Measurements from ENCODE around the gene CD99L2. TPM values are rescaled to one million over a fixed set of nuclear protein-coding genes. Genes with fewer than 3 reads are reported as not detected.

CD99L2 gene
- total RNA-seq, 1 experiment from 2014 or later: 7.3 TPM

- TF ChIP-seq CTCF (conservative IDR thresholded peaks at IDR 0.05): no peak
- H3K27me3 ChIP-seq (ENCODE audit: insufficient read depth, low read length): no peaks in the 10 kb centered on the region
- Mint-ChIP-seq H3K27me3 (ENCODE audit: low read depth) (no peaks in the 10 kb centered on the region), H3K27ac (peak overlapping the region in 1 of 3 experiments; percentile 30; a peak in 3 of 7 replicates), H3K9me3 (peaks cover 50 to 69% of the 10 kb centered on the region in 2 experiments), H3K36me3 (ENCODE audit: insufficient read depth in 1 of 3, low read depth in 3 of 3) (peaks cover 14 to 18% (median 15%) of the 10 kb centered on the region in 3 experiments), H3K4me1 (peaks cover 32 to 36% of the 10 kb centered on the region in 2 experiments), H3K4me3 (peak overlapping the region in 1 of 2 experiments; percentile 24; a peak in 1 of 5 replicates)
- no peaks in the 10 kb centered on the region for H3K79me1 ChIP-seq (ENCODE audit: insufficient read depth, low read depth, low read length, poor library complexity, severe bottlenecking)
- H3K27ac ChIP-seq (ENCODE audit: insufficient read length, low read depth, low read length): no peak overlapping the region
- no peak overlapping the region for H4K91ac ChIP-seq (ENCODE audit: insufficient read length, low read depth, low read length)
- H3K4ac ChIP-seq (ENCODE audit: low read depth, low read length): no peak overlapping the region
- no peak overlapping the region for H3K23ac ChIP-seq (ENCODE audit: insufficient read length, low read depth, low read length)
- H2BK120ac ChIP-seq (ENCODE audit: low read depth, low read length, poor library complexity, severe bottlenecking): no peak overlapping the region
- H3K4me2 ChIP-seq (ENCODE audit: insufficient read depth, insufficient read length, low read length): no peak overlapping the region
- H3K79me2 ChIP-seq (ENCODE audit: insufficient read depth, low read length): peaks cover 2% of the 10 kb centered on the region; the same call in 1 of the 2 replicates
- no peaks in the 10 kb centered on the region for H3K23me2 ChIP-seq (ENCODE audit: insufficient read length, low read depth, low read length, poor library complexity, severe bottlenecking)
- no peak overlapping the region for H2BK20ac ChIP-seq (ENCODE audit: low read depth, low read length, poor library complexity, severe bottlenecking)
- H3K9me3 ChIP-seq (ENCODE audit: control insufficient read depth, low read depth, low read length): peaks cover 6% of the 10 kb centered on the region
- no peak overlapping the region for H3K14ac ChIP-seq (ENCODE audit: insufficient read depth, low read length)
- no peak overlapping the region for H3K18ac ChIP-seq (ENCODE audit: insufficient read length, low read depth, low read length)
- H2BK12ac ChIP-seq (ENCODE audit: insufficient read length, low read depth, low read length): no peak overlapping the region
- no peak for DNase-seq
- H2AK5ac ChIP-seq (ENCODE audit: insufficient read length, low read length): no peak overlapping the region
- H4K5ac ChIP-seq (ENCODE audit: insufficient read length, low read depth, low read length): no peak overlapping the region
- no peak overlapping the region for H2BK15ac ChIP-seq (ENCODE audit: low read depth, low read length)
- H4K20me1 ChIP-seq (ENCODE audit: control insufficient read depth, insufficient read depth, insufficient read length): no peaks in the 10 kb centered on the region
- H3K4me1 ChIP-seq (ENCODE audit: insufficient read depth, low read length): peaks cover 10% of the 10 kb centered on the region; the same call in 1 of the 2 replicates
- no peak overlapping the region for H2AFZ ChIP-seq (ENCODE audit: low read length)
- WGBS (ENCODE audit: extremely low coverage, insufficient read length, low lambda C conversion rate): no CpG with 5 or more reads among the region's 3 CpGs
- no peak overlapping the region for H3T11ph ChIP-seq (ENCODE audit: low read length)
- no peak overlapping the region for H3K9ac ChIP-seq (ENCODE audit: extremely low read depth, insufficient read length, low read length)
- H3K56ac ChIP-seq (ENCODE audit: insufficient read length, low read depth, low read length): no peak overlapping the region
- no peak overlapping the region for H2BK5ac ChIP-seq (ENCODE audit: insufficient read length, low read length)
- H4K8ac ChIP-seq (replicated peaks; ENCODE audit: insufficient read length, low read depth, low read length): no peak overlapping the region
Measured at GRCh38 chrX:150871341-150871811, 27.1 kb downstream of the CD99L2 start.
